NK-92 (cell line): ENCODE measurements around the gene PDHA2.
"Not testable (repeated sequence)": the region's sequence is repeated elsewhere in the genome, so short reads cannot be mapped to it uniquely, and the experiment has no call there.

Experiments used
- DNase-seq: peaks from one replicate; lab custom pipeline; 2025; ENCODE audit not compliant: unreplicated experiment; lab: John Stamatoyannopoulos, UW

Gene PDHA2

GRCh38 chr4:95839891-95840290 lies at the start of gene PDHA2:
Gene PDHA2, plus strand, starts transcription at chr4:95840093. Its CDS starts 58 bp downstream, at chr4:95840151.
- no peak for DNase-seq

GRCh38 chr4:95798003-95798402 lies 41.9 kb upstream of the PDHA2 start:
- no peak for DNase-seq

- no peak for DNase-seq
Observed at GRCh38 chr4:95798727-95799126, 41.2 kb upstream of the PDHA2 start.

DNA sequence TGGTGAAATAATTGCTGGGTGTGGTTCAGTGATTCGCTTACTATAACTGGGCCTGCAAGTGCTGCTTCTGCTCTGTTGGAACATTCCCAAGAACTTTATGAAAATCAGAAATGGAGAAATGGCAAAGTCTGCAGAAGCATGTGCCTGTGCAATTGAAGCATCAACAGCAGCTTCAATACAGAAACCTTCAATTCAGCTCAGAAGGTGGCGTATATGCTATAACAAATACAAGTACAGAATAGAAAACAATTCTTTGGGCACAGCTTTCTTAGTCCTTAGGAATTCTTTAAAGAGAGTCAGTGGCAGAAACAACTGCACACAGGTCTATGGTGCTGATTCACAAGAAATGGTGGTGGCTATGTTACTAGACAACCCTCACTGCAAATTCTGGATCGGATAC lies 18.0 kb upstream of the PDHA2 start:
- DNase-seq: no peak

DNA sequence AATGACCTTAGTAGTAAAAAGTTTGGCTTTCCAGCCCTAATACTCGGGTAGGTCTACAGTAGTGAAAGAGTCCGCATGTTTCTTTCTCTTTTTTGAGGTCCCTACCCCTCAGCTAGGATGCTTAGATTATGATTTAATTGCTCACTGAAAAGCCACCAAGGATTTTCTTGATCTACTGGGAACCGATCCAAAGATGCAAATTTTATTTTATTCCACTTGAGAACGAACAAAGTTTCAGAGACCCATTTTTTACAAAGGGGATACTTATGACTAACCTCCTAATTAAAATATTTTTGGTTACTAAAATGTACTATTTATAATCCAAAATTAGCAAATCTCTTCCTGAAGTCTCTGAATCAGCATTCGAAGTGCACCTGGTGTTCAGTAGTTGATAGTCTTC lies 14.3 kb upstream of the PDHA2 start:
- DNase-seq: no peak

DNA sequence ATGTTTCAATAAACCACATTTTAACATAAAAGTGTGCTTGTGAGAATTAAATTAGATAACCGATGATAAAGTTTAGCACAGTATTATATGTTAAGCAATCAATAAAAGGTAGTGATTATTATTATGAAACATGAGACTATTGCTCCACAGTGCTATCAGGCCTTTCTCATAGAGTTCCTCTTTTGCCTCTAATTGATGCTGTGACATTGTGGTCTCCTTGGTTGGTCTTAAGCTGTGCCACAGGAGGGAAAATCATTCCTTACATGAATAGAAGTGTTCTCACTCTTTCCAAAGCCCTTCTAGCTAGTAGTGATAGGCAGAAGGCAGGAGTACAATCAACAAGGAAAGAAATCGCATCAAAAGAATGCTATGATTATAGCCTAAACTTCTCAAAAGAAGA lies 9.2 kb upstream of the PDHA2 start:
- no peak for DNase-seq

DNA sequence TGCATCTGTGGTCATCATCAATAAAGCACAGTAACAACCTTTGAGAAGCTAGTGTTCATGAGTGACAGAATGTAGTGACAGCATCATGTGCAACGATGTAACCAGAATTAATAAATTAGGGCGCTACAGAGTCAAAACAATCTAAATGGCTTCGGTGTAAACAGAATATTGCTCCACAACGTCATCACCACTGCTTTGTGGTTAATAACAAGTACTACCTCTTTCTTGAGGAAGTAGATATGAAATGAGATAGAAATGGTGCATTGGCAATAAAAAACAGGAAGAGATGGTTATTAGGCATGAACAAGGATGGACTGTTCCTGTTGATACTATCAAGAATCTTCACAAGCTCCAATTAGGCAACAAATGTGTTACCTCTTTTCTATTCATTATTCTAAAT lies 8.7 kb upstream of the PDHA2 start:
- no peak for DNase-seq

DNA sequence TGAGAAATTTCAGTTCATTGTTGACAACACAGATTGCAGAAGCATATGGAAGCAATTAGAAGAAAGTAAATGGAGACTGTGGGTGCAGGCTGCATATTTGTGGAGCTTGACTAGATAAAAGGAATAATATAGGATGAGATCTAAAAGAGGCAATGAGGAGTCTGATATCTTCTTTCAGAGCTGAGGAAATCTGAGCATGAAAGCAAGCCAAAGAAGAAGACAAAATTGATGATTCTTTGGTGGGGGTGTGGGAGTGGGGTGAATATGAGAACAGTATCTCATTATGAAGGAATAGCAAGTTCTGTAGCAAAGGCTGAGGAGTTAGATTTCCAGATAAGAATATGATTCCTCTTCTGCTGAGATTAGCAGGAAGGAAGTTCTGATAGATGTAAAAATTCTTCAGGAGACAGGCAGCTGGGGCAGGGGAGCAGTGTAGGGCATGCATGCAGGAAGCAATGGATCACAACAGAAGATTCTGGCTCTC lies 6.1 kb upstream of the PDHA2 start:
- DNase-seq: no peak

DNA sequence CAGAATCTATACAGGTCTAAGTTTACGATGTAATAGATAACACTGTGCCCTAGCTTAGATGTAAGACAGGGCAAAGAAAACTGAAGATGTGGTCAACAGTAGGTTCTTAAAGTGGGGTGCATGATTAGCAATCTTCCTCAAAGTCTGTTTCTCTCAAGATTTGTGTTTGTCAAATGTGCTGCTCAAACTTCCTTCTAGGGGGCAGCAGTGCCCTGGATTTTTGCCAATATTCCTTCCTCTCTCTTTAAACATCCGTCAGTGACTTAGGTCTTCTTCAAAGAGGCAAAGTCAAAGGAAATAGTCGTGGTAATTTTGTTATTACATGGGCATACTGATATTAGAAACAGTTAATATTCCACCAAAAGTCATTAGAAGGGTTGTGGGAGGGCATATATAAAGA lies 4.2 kb upstream of the PDHA2 start:
- DNase-seq: no peak

DNA sequence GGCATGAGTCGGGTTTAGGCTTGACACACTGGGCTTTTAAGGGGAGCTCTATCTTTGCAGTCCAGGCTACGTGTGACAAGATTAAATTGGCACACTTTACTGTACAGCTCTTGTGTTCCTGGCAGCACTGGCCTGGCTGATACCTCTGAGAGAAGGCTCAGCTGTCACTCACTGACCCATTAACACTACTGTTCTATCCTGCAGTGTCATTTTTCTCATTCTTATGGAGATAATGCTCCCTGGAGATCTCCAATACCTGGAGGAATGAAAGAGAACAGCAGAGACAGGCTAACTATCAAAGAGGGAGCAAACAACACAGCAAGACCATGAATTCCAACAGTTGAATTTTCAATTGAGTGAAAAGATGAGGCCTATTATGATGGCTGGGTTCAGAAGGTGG lies 1.7 kb upstream of the PDHA2 start:
- no peak for DNase-seq

GRCh38 chr4:95847908-95848460 lies 8.1 kb downstream of the PDHA2 start:
- DNase-seq: no peak

DNA sequence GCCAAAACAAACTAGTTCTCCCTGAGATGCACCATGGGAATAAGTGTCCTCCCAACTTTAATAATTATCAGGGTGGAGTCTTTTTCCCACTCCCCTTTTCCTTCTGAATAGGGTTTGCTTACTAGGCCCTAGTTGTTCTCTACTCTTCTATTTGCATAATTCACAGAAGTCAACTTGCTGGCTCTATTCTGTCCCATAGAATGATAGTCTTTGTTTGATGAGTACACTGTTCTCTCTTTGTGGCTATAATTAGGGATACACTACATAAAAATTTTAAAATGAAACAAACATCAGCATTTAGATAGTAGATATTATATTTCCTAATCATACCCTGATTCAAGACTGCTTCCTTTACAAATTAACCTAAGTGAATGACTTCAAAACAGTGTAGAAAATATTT lies 10.3 kb downstream of the PDHA2 start:
- DNase-seq: no peak

GRCh38 chr4:95857761-95858160 lies 17.9 kb downstream of the PDHA2 start:
- no peak for DNase-seq

DNA sequence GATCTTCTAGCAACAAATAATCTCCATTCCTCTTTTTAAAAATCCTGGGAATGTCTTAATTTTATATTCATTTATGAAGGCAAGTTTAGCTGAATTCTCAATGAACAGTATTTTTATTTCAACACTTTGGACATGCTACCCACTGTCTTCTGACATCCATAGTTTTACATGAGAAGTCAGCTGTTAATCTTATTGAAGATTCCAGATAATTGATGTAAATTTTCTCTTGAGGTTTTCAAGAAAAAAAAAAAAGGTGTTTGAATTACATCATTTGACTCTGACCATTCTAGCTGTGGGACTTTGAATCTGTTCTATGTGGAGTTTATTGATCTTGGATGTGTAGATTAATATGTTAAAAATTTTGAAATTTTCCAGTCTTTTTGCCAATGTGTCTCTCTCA lies 28.0 kb downstream of the PDHA2 start:
- no peak for DNase-seq

GRCh38 chr4:95869414-95869813 lies 29.5 kb downstream of the PDHA2 start:
- not testable (repeated sequence) for DNase-seq

DNA sequence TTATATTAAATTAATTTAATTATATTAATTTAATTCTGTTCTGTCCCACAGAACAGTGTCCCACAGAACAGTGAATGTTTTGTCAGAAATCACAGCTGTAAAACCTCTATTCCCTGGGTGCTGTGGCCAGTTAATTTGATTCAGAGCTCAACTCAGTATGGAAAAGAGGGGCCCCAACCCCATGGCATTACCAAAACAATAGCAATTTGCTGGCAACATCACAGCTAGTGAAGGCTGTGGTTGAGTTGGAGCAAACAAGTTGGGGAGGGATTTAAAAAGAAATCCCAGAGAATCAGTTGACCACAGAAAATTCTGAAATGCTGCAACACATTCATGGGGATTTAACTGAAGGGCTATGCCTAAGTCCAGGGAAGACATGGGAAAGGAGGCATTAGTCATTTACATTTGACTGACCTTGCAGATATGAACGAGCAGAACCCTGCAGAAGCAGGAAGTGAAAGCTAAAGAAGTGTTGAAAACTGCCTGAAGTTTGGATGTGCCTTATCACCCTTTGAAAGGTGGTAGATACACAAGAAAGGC lies 30.1 kb downstream of the PDHA2 start:
- no peak for DNase-seq

DNA sequence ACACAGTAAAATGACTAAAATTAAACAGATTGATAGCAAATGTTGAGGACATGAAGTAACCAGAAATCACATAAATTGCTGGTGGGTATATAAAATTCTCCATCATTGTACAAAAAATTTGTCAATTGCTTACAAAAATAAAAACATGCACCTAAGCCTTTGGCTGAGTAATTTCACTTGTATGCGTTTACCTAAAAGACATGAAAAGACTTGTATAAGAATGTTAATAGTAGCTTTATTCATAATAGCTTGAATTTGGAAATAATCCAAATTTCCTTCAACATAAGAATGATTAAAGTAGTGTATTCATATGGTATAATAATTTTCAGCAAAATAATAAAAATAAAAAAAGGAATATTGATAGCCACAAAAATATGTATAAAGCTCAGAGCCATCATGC lies 37.7 kb downstream of the PDHA2 start:
- DNase-seq: no peak

DNA sequence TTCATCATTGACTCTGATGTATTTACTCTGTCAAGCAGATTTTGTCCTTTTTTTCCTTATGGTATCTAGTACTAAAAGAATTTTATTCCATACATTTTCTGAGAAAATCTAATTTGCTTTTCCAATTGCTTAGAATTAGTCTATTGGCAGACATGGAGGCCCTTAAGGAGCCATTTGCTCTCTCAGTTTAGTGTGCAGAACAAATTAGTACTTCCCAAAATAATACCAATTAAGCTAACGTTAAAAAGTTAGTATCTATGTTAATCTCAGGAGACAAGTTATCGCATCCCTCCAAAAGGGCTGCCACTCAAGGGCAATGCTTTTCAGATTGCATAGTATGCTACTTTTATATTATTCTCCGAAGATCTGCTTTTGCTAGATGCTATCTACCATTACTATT lies 47.7 kb downstream of the PDHA2 start:
- no peak for DNase-seq

- DNase-seq: no peak
Observed at GRCh38 chr4:95889662-95890061, 49.8 kb downstream of the PDHA2 start.
